Memory B cell (primary cell): ENCODE data around the gene POU6F2.

Experiments used
- ATAC-seq: fragments of 150-1000 bp; cut with Tn5 transposase; 2 replicates; pipeline ENCODE4 v1.10.0; 2021; ENCODE audit warnings: low read depth, mild to moderate bottlenecking, moderate library complexity
- DNase-seq, 2 donors: peaks; one replicate each; pipeline ENCODE4 v3.0.0; 2022; ENCODE audit warnings: low spot score in 2 of 2
- H3K27ac Mint-ChIP-seq: one replicate; pipeline ENCODE4 v1.8.0; 2022; ENCODE audit warnings: mild to moderate bottlenecking, moderate library complexity, mixed read lengths
- H3K27me3 Mint-ChIP-seq: one replicate; pipeline ENCODE4 v1.8.0; 2022; ENCODE audit warnings: mixed read lengths
- H3K36me3 Mint-ChIP-seq: one replicate; pipeline ENCODE4 v1.8.0; 2022; ENCODE audit warnings: mild to moderate bottlenecking, mixed read lengths
- H3K4me1 Mint-ChIP-seq: one replicate; pipeline ENCODE4 v1.8.0; 2022; ENCODE audit warnings: mixed read lengths
- H3K4me3 Mint-ChIP-seq: one replicate; pipeline ENCODE4 v1.8.0; 2022; ENCODE audit warnings: mild to moderate bottlenecking, moderate library complexity, mixed read lengths
- H3K9me3 Mint-ChIP-seq: one replicate; pipeline ENCODE4 v1.8.0; 2022; ENCODE audit warnings: mixed read lengths

POU6F2 gene

DNA sequence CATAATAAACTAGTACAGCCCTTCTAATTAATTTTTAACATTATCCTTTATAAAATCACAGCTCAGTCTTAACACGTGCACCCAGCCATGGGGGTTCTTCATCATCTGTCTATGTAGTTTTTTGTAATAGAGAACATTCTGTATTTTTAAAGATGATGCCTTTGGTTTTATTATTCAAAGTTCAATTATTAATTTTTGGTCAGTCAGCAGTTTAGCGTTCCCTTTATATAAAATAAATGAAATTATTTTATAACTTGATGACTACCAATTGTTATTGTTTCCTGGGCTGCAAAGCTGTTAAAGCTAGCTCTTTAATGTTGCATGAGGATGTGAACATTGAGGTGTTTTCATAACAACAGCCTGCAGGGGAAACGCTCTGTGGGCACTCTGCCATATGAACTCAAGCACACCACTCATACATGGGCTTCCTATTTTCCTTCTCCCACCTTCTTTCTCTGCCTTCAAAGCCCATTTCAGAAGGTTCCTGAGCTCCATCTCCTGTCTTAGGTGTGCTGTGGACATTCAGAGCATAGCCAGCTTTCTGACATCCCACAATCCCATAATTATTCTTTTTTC lies 416.5 kb downstream of the POU6F2 start:
- ATAC-seq = no peak
- H3K36me3 Mint-ChIP-seq = no peaks in the 10 kb centered on the region
- H3K9me3 Mint-ChIP-seq = no peaks in the 10 kb centered on the region
- no peaks in the 10 kb centered on the region for H3K4me1 Mint-ChIP-seq
- H3K27me3 Mint-ChIP-seq = peaks cover 15% of the 10 kb centered on the region
- DNase-seq = no peak
- H3K4me3 Mint-ChIP-seq = no peak overlapping the region
- no peak overlapping the region for H3K27ac Mint-ChIP-seq

DNA sequence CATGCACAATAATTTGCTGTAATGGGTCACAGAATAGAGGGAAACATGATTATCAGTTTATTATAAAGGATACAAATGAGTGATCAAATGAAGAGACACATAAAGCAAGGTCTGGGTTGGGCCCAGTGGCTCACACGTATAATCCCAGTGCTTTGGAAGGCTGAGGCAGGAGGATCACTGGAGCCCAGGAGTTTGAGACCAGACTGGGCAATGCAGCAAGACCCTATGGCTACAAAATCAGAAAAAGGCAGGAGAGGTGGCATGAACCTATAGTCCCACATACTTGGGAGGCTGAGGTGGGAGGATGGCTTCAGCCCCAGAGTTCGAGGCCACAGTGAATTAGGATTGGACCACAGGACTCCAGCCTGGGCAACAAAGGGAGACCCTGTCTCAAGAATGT lies 421.7 kb downstream of the POU6F2 start:
- peaks cover 20% of the 10 kb centered on the region for H3K27me3 Mint-ChIP-seq
- no peaks in the 10 kb centered on the region for H3K4me1 Mint-ChIP-seq
- DNase-seq (no peak), ATAC-seq (no peak)
- H3K4me3 Mint-ChIP-seq = no peak overlapping the region
- no peak overlapping the region for H3K27ac Mint-ChIP-seq
- no peaks in the 10 kb centered on the region for H3K9me3 Mint-ChIP-seq
- H3K36me3 Mint-ChIP-seq = no peaks in the 10 kb centered on the region

DNA sequence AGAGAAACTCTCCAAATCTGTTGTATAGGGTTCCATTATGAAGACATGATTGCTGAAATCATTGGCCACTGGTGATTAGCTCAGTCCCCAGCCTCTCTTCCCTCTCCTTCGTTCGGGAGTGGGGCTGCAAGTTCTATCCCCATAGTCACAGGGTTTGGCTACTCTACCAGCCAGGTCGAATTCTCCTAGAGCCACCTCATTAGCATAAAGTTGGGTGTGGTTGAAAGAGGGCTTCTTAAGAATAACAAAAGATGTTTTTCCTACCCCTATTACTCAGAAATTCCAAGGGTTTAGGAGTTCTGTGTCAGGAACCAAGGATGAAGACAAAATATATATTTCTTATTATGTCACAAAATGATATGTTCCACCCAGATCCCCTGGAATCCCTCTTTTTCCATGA lies 422.3 kb downstream of the POU6F2 start:
- ATAC-seq (no peak), DNase-seq (no peak)
- Mint-ChIP-seq H3K9me3 (no peaks in the 10 kb centered on the region), H3K27me3 (peaks cover 16% of the 10 kb centered on the region), H3K27ac (no peak overlapping the region), H3K36me3 (no peaks in the 10 kb centered on the region), H3K4me1 (no peaks in the 10 kb centered on the region), H3K4me3 (no peak overlapping the region)

DNA sequence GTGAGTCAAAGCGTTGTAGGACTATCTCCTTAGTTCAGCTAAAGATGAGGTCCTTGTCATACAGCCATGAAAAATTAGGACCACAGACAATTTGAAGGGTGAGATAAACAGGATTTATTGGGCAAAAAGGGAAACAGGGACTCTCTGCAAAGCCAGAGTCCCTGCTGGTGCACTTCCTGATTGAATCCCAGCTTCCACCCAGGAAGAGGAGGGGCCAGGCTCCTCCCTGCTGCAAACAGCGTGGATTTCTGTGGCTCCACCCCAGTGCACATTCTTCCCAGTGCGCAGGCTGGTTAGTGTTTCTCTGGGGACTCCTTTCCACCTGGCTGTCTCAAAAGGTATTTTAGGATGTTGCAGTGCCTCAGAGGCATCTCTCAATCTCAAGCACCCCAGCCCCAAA lies 423.1 kb downstream of the POU6F2 start:
- ATAC-seq (no peak), DNase-seq (no peak)
- Mint-ChIP-seq H3K27me3 (peaks cover 14% of the 10 kb centered on the region), H3K36me3 (no peaks in the 10 kb centered on the region), H3K9me3 (no peaks in the 10 kb centered on the region), H3K4me1 (no peaks in the 10 kb centered on the region), H3K27ac (no peak overlapping the region), H3K4me3 (no peak overlapping the region)

DNA sequence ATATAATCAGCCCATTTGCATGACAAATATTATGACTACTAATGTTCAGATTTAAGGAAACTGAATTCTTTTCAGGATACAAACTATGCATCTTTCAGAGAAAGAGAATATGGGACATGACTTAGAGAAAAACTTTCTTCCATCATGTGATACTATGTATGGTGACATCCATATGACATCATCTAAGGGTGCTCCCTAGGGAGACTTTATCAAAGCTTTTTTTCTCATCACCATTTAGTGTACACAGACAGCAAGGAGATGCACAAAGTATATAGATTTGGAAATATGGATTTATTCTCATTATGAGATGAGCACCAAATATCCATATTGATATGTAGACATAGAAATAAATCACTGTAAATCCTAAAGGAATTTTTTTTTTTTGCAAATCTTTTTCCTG lies 424.3 kb downstream of the POU6F2 start:
- Mint-ChIP-seq H3K4me1 (no peaks in the 10 kb centered on the region), H3K27me3 (peaks cover 13% of the 10 kb centered on the region), H3K27ac (no peak overlapping the region), H3K9me3 (no peaks in the 10 kb centered on the region), H3K36me3 (no peaks in the 10 kb centered on the region), H3K4me3 (no peak overlapping the region)
- no peak for DNase-seq
- no peak for ATAC-seq

DNA sequence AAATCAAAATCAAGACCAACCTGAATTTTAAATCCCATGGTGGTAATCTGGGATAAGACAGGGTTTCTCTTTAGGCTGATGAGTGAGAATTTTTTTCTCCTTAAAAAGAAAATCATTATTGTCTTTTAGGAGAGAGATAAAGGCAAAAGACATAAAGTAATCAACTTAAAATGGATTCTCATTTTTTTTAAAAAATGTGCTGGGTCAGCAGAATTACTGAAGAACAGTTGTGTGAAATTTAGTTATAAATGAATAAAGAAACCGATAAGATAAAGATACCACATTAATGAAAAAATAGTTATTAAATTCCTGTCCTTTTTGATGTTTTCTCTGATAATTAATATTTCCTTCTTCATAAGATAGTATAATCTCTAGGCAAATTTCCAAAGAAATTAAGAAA lies 427.2 kb downstream of the POU6F2 start:
- H3K4me3 Mint-ChIP-seq = no peak overlapping the region
- H3K9me3 Mint-ChIP-seq = no peaks in the 10 kb centered on the region
- no peak for ATAC-seq
- no peaks in the 10 kb centered on the region for H3K36me3 Mint-ChIP-seq
- DNase-seq = no peak
- H3K27me3 Mint-ChIP-seq = peaks cover 10% of the 10 kb centered on the region
- H3K27ac Mint-ChIP-seq = no peak overlapping the region
- H3K4me1 Mint-ChIP-seq = no peaks in the 10 kb centered on the region

DNA sequence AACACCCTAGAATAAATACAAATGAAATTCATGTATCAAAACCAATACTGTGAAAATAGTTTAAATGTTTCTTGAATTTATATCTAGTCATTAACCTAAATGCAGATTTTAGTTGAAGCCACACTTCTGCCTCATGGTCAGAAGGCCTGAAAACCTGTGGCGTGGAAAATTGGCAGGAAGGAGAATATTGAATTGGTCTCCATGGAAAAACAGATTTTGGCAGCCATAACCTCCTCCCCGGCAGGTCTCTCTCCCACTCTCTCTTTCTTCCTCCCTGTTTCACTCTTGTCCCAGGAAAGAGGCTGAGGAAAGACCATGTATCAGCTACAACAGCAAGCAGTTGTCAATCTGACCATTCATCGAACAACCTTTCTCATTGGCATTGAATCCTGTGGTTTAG lies 427.9 kb downstream of the POU6F2 start:
- no peak for ATAC-seq
- H3K4me1 Mint-ChIP-seq = no peaks in the 10 kb centered on the region
- H3K36me3 Mint-ChIP-seq = no peaks in the 10 kb centered on the region
- DNase-seq = no peak
- no peak overlapping the region for H3K4me3 Mint-ChIP-seq
- peaks cover 10% of the 10 kb centered on the region for H3K27me3 Mint-ChIP-seq
- no peak overlapping the region for H3K27ac Mint-ChIP-seq
- no peaks in the 10 kb centered on the region for H3K9me3 Mint-ChIP-seq

DNA sequence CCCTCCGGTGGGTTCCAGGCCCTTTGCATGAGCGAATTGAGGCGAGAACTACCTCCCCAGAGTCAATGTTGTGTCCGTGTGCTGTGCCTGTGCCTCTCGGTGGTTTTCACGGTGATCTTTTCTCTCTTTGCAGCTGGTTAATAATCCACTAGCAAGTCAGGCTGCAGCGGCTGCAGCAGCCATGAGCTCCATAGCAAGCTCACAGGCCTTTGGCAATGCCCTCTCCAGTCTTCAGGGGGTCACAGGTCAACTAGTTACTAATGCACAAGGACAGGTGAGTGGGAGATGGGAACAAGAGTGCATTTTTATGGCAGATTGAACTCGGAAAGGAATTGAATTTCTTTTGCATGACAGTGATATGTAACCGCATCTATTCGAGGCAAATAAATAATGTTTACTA lies 428.8 kb downstream of the POU6F2 start:
- Mint-ChIP-seq H3K4me1 (no peaks in the 10 kb centered on the region), H3K27ac (no peak overlapping the region), H3K36me3 (no peaks in the 10 kb centered on the region), H3K9me3 (no peaks in the 10 kb centered on the region), H3K27me3 (peaks cover 10% of the 10 kb centered on the region), H3K4me3 (no peak overlapping the region)
- DNase-seq = no peak
- ATAC-seq = no peak

DNA sequence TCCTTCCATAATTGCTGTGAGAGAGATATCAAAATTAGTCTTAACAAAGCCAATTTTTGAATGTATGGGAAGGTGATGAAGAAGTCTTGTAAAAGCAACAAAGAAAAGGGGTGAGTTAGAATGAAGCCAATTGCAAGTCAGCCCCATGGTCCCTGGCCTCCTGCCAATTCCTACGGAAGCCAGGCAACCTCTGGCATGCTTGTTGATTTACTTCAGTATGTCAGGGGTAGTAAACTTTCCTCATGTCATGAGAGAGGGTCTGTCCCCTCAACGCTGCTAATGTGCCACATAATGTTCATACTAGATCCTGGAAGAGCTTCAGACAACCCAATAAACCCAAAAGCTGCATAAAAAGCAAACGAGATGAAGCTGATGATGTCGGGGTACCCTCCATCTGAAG lies 429.4 kb downstream of the POU6F2 start:
- H3K4me3 Mint-ChIP-seq = no peak overlapping the region
- DNase-seq = no peak
- H3K27ac Mint-ChIP-seq = no peak overlapping the region
- H3K36me3 Mint-ChIP-seq = no peaks in the 10 kb centered on the region
- no peaks in the 10 kb centered on the region for H3K9me3 Mint-ChIP-seq
- ATAC-seq = no peak
- H3K27me3 Mint-ChIP-seq = peaks cover 10% of the 10 kb centered on the region
- H3K4me1 Mint-ChIP-seq = no peaks in the 10 kb centered on the region

DNA sequence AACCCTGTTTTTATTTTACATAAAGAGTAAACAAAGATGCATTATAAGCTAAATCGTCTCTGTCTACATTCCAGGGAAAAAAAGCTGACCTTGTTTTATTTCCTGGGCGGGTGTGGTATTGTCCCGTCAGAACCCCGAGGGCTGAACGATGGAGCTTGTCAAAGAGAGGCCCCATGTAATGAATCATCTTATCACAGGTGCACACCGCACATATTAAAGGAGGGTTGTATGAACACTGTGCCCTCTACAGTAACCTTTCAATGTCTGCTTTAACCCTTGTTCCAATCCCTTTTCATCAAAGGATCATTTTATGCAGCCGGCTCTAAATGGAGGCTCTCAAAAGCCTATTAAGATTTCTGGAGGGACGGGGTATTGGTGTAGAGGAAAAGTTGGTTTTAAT lies 430.0 kb downstream of the POU6F2 start:
- peaks cover 10% of the 10 kb centered on the region for H3K27me3 Mint-ChIP-seq
- H3K27ac Mint-ChIP-seq = no peak overlapping the region
- H3K9me3 Mint-ChIP-seq = no peaks in the 10 kb centered on the region
- no peaks in the 10 kb centered on the region for H3K36me3 Mint-ChIP-seq
- ATAC-seq = no peak
- no peaks in the 10 kb centered on the region for H3K4me1 Mint-ChIP-seq
- no peak overlapping the region for H3K4me3 Mint-ChIP-seq
- no peak for DNase-seq

DNA sequence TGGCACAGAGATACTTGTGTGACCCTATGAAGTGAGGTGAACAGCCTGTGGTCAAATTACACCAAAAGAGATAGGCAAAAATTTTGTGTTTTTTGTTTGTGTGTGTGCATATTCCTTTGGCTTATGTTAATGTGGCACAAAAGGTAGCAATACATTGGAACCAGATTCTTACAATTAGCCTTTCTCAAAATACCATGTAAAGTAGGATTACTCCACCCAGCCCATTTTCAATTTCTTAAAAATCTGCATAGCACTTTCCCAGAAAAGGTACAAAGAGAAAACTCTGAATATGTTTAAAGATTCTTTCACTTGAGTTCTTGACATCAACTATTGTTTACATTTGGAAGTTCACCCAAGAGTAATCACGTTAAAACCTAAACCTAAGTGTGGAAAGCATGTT lies 431.2 kb downstream of the POU6F2 start:
- no peaks in the 10 kb centered on the region for H3K9me3 Mint-ChIP-seq
- H3K4me1 Mint-ChIP-seq = peaks cover 3% of the 10 kb centered on the region
- peaks cover 5% of the 10 kb centered on the region for H3K27me3 Mint-ChIP-seq
- H3K4me3 Mint-ChIP-seq = no peak overlapping the region
- DNase-seq = no peak
- H3K27ac Mint-ChIP-seq = no peak overlapping the region
- H3K36me3 Mint-ChIP-seq = no peaks in the 10 kb centered on the region
- ATAC-seq = no peak

DNA sequence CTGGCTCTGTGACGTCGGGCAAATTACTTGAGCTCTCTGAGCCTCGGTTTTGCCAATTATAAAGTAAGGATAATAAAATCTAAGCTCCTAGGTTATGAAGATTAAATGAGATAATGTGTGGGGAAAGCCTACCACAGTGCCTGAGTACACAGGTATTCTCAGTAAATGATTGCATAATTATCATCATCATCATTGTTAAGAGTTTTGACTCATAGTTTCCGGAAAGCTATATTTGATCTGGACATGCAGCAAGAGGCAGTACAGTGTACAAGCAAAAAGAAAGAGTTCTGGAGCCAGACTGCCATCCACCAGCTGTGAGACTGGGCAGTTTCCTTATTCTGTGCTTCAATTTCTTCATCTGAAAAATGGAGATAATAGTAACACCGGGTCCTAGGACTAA lies 432.9 kb downstream of the POU6F2 start:
- Mint-ChIP-seq H3K27ac (no peak overlapping the region), H3K4me3 (no peak overlapping the region), H3K9me3 (no peaks in the 10 kb centered on the region), H3K27me3 (peaks cover 9% of the 10 kb centered on the region), H3K4me1 (peaks cover 7% of the 10 kb centered on the region), H3K36me3 (no peaks in the 10 kb centered on the region)
- DNase-seq = no peak
- ATAC-seq = no peak

DNA sequence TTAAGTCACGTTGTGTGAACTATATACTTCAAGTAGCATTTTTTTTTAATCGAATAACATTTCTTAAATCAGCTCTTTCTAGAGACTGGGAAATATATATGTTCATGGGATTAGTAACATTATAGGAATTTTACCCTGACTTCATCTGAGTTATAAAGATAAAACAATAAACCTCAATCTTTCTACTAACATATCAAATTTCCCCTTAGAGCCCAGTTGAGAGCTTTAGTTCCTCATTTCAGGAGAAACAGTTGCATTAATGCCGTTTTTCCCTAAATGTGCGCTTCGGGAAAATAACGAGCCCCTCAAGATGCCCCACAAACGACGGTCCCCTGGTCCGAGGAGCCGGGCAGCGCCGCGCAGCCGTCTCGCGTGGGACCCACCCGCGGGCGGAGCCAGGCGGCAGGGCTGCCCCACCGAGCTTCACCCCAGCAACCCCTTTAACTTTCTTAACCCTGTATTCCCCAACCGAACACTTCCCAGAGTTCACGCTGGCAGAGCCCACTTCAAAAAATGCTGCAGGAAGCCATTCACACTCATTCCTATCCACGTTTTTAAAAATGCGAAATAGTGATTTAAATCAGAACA lies 436.0 kb downstream of the POU6F2 start:
- Mint-ChIP-seq H3K27me3 (peaks cover 10% of the 10 kb centered on the region), H3K9me3 (no peaks in the 10 kb centered on the region), H3K27ac (no peak overlapping the region), H3K4me3 (peak overlapping the region; percentile 91), H3K4me1 (peaks cover 7% of the 10 kb centered on the region), H3K36me3 (no peaks in the 10 kb centered on the region)
- ATAC-seq = peak; percentile 28
- no peak for DNase-seq

DNA sequence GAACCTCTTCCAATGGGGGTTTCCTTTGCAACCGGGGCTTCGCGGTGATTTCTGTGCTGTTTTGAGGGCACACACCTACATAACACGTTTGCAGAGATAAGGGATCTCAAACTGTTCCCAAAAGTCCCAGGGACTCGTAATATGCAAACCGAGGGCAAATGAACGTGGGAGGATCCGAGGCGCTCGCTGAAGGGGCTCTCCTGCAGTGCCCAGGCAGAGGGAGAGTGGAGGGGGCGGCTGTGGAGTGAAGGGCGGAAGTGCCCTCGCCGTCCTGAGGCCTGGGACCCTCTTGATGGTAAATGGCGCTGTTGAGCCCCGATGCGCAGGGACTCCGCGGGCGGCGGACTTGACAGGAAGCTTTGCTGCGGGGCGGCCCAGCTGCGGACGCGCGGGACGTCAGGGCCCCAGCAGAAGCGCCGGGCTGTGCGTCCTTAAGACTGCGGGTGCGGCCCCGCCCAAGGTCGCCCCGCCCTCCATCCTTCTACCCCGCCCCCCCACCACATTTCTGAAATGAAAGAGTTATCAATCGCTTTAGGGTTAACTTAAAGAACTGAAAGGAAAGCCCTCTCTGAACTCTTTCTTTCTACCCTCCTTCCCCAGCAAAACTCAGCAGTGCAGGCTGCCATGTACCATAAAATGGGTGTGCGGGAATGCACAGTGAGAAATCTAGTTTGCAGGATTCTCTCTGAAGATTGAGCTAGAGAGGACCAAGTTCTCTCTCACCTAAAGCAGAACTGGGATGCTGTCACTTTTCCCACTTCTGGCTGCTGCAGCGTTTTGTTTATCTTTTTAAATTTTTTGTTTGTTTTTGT lies 436.7 kb downstream of the POU6F2 start:
- no peaks in the 10 kb centered on the region for H3K9me3 Mint-ChIP-seq
- H3K4me3 Mint-ChIP-seq = peak overlapping the region; percentile 91
- ATAC-seq (peak; percentile 84), DNase-seq (peak; percentile 6 to 36)
- no peaks in the 10 kb centered on the region for H3K36me3 Mint-ChIP-seq
- H3K4me1 Mint-ChIP-seq = peaks cover 7% of the 10 kb centered on the region
- no peak overlapping the region for H3K27ac Mint-ChIP-seq
- peaks cover 10% of the 10 kb centered on the region for H3K27me3 Mint-ChIP-seq
